ENCODE results near the gene ITGB3. TPM values are rescaled to one million over a fixed set of nuclear protein-coding genes. Genes with fewer than 3 reads are reported as not detected.

Gene ITGB3
- total and polyA plus RNA-seq, 9 of the 15 experiments (the other 6 are each of a cell fraction or from before 2014, with no cell fraction given), result 0.08 to 2.6 (median 0.62) TPM; not detected in 1

DNA sequence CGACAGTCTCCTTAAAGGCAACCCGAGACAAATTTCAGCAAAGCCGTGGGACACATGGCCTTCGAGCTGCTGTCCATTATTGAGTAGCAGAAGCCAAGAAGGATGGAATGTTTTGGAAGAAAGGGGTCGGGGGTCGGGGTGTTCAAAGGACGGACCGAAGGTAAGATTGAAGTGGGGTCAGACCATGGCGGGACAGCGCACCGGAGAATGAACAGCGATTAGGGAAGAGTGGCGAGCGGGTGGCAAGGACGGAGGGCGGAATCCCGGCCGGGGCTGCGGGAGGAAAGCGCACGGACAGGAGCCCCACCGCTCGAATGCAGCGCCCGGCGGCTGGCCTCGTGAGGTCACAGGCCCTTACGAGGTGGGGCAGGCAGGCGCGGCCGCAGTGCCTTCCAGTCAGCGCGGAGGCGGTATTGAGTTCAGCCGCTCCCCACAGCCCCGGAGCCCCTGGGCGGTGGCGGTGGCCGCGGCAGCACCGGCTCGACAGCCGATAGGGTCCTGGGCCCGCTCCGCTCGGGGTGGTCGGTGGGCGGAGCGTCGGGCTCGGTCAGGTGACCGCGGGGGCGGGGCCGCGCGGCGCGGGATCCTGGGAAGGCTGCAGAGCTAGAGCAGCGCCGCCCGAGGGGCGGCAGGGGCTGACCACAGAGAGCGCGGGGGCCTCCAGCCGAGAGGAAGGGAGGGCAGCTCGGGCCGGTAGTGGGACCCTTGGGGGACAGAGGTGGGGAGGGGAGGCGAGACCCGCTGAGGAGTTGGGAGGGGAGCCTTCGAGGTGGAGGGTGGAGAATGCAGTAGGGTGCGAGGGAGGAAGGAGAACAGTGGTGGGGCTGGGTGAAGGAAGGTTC is 70.0 kb downstream of the ITGB3 start, which contains the start of gene EFCAB13 (continued):
- TF ChIP-seq, protein P1, sequence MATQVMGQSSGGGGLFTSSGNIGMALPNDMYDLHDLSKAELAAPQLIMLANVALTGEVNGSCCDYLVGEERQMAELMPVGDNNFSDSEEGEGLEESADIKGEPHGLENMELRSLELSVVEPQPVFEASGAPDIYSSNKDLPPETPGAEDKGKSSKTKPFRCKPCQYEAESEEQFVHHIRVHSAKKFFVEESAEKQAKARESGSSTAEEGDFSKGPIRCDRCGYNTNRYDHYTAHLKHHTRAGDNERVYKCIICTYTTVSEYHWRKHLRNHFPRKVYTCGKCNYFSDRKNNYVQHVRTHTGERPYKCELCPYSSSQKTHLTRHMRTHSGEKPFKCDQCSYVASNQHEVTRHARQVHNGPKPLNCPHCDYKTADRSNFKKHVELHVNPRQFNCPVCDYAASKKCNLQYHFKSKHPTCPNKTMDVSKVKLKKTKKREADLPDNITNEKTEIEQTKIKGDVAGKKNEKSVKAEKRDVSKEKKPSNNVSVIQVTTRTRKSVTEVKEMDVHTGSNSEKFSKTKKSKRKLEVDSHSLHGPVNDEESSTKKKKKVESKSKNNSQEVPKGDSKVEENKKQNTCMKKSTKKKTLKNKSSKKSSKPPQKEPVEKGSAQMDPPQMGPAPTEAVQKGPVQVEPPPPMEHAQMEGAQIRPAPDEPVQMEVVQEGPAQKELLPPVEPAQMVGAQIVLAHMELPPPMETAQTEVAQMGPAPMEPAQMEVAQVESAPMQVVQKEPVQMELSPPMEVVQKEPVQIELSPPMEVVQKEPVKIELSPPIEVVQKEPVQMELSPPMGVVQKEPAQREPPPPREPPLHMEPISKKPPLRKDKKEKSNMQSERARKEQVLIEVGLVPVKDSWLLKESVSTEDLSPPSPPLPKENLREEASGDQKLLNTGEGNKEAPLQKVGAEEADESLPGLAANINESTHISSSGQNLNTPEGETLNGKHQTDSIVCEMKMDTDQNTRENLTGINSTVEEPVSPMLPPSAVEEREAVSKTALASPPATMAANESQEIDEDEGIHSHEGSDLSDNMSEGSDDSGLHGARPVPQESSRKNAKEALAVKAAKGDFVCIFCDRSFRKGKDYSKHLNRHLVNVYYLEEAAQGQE (IDR thresholded peaks at IDR 0.05; ENCODE audit: borderline replicate concordance), result peak; percentile 70
- TF ChIP-seq, protein P1 (CRISPR knock-in tag; IDR thresholded peaks at IDR 0.05; ENCODE audit: low read depth), result peak; percentile 60; the same call in 1 of the 2 replicates
- TF ChIP-seq KAT2B (IDR thresholded peaks at IDR 0.05; ENCODE audit: low read depth, low read length) (no peak), GATAD2A (IDR thresholded peaks at IDR 0.05) (peak; percentile 79), MEF2D (tag; conservative IDR thresholded peaks at IDR 0.05; ENCODE audit: low read depth) (no peak), FIP1L1 (IDR thresholded peaks at IDR 0.05; ENCODE audit: low read depth, low read length, poor library complexity, severe bottlenecking) (peak; percentile 74), HDAC1 (IDR thresholded peaks at IDR 0.05) (peak in 1 of 2 experiments; percentile 89; a peak in 2 of 4 replicates), RFX5 (IDR thresholded peaks at IDR 0.05; ENCODE audit: low read depth, low read length) (no peak), HOXB6 (CRISPR knock-in tag; IDR thresholded peaks at IDR 0.05; ENCODE audit: borderline replicate concordance) (no peak), POLR2AphosphoS5 (IDR thresholded peaks at IDR 0.05; ENCODE audit: control insufficient read depth, insufficient read depth, low read depth, low read length) (peak; percentile 64; the same call in 1 of the 2 replicates), MEF2A (IDR thresholded peaks at IDR 0.05; ENCODE audit: control insufficient read depth, low read depth, low read length) (no peak), MAFK (IDR thresholded peaks at IDR 0.05; ENCODE audit: low read length) (no peak), CREM (IDR thresholded peaks at IDR 0.05; ENCODE audit: low read depth) (peak; percentile 84), ZNF140 (CRISPR knock-in tag; IDR thresholded peaks at IDR 0.05) (no peak), HIVEP1 (CRISPR knock-in tag; IDR thresholded peaks at IDR 0.05) (0 out of 2 replicates have a peak, but pooled peaks have one; percentile 50), STAG1 (CRISPR knock-in tag; IDR thresholded peaks at IDR 0.05; ENCODE audit: borderline replicate concordance) (no peak), SREBF1 (IDR thresholded peaks at IDR 0.05; ENCODE audit: borderline replicate concordance, low read depth, low read length) (no peak)
- TF ChIP-seq, protein P2, sequence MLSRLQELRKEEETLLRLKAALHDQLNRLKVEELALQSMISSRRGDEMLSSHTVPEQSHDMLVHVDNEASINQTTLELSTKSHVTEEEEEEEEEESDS (CRISPR knock-in tag; IDR thresholded peaks at IDR 0.05), result no peak
